Measurements from ENCODE around the gene MRC1. TPM values are rescaled to one million over a fixed set of nuclear protein-coding genes. Genes with fewer than 3 reads are reported as not detected.

MRC1 gene
- polyA plus RNA-seq, 3 donors, result 0.11 to 0.41 (median 0.34) TPM

- no peaks in the 10 kb centered on the region for H3K36me3 Mint-ChIP-seq
- no peak overlapping the region for H3K4me3 ChIP-seq (replicated peaks in 1 of 3; ENCODE audit: low read depth in 2 of 3, low read length in 3 of 3)
- WGBS (ENCODE audit: insufficient coverage), result no CpG with 5 or more reads among the region's 5 CpGs
- no peaks in the 10 kb centered on the region for H3K27me3 ChIP-seq (ENCODE audit: control insufficient read depth in 2 of 2, insufficient read depth in 2 of 2, low read length in 2 of 2)
- no peak overlapping the region for H2AFZ ChIP-seq (ENCODE audit: insufficient read depth, low read depth, low read length, poor library complexity, severe bottlenecking)
- peaks cover 3% of the 10 kb centered on the region in 2 donors for H3K4me1 ChIP-seq (ENCODE audit: control insufficient read depth in 1 of 2, insufficient read depth in 2 of 2, low read length in 2 of 2)
- no peak overlapping the region for H3K27ac ChIP-seq (ENCODE audit: low read depth in 1 of 2, low read length in 2 of 2)
- H3K9ac ChIP-seq (ENCODE audit: insufficient read depth, low read length, poor library complexity, severe bottlenecking), result no peak overlapping the region
- H3K79me2 ChIP-seq (ENCODE audit: insufficient read depth, low read length), result no peaks in the 10 kb centered on the region
- H3K4me1 Mint-ChIP-seq, result peaks cover 10% of the 10 kb centered on the region
- H3K9me3 ChIP-seq (replicated peaks in 1 of 2; ENCODE audit: control insufficient read depth in 1 of 2, insufficient read depth in 1 of 2, low read length in 2 of 2), result peaks cover under 1 to 4% of the 10 kb centered on the region in 2 donors
- no peak for TF ChIP-seq CTCF (IDR thresholded peaks at IDR 0.05)
- H3K4me3 Mint-ChIP-seq, result no peak overlapping the region
- intact Hi-C loops (cut with micrococcal nuclease), result no loop called here
- peaks cover under 1 to 5% (median 2%) of the 10 kb centered on the region in 7 donors for H3K9me3 Mint-ChIP-seq
- DNase-seq, result no peak
- H3K4me2 ChIP-seq (replicated peaks; ENCODE audit: extremely low read depth, low read length, poor library complexity, severe bottlenecking), result no peak overlapping the region
- no peak overlapping the region for H3K27ac Mint-ChIP-seq
- H4K20me1 ChIP-seq (ENCODE audit: insufficient read depth, low read length), result no peaks in the 10 kb centered on the region
- no peaks in the 10 kb centered on the region for H3K27me3 Mint-ChIP-seq (ENCODE audit: low read depth in 3 of 3)
- H3K36me3 ChIP-seq (replicated peaks in 1 of 2; ENCODE audit: control insufficient read depth in 1 of 2, insufficient read depth in 2 of 2, low read length in 2 of 2), result no peaks in the 10 kb centered on the region
Observed at GRCh38 chr10:17878896-17879295, 69.7 kb downstream of the MRC1 start.

- Histone ChIP-seq H4K20me1 (ENCODE audit: insufficient read depth, low read length) (no peaks in the 10 kb centered on the region), H3K9ac (ENCODE audit: insufficient read depth, low read length, poor library complexity, severe bottlenecking) (no peak overlapping the region), H3K4me1 (ENCODE audit: control insufficient read depth in 1 of 2, insufficient read depth in 2 of 2, low read length in 2 of 2) (no peaks in the 10 kb centered on the region), H3K4me2 (replicated peaks; ENCODE audit: extremely low read depth, low read length, poor library complexity, severe bottlenecking) (no peak overlapping the region), H3K27ac (ENCODE audit: low read depth in 1 of 2, low read length in 2 of 2) (no peak overlapping the region), H2AFZ (ENCODE audit: insufficient read depth, low read depth, low read length, poor library complexity, severe bottlenecking) (no peak overlapping the region), H3K27me3 (ENCODE audit: control insufficient read depth in 2 of 2, insufficient read depth in 2 of 2, low read length in 2 of 2) (no peaks in the 10 kb centered on the region), H3K9me3 (replicated peaks in 1 of 2; ENCODE audit: control insufficient read depth in 1 of 2, insufficient read depth in 1 of 2, low read length in 2 of 2) (peaks cover 7 to 13% of the 10 kb centered on the region in 2 donors), H3K4me3 (replicated peaks in 1 of 3; ENCODE audit: low read depth in 2 of 3, low read length in 3 of 3) (no peak overlapping the region), H3K79me2 (ENCODE audit: insufficient read depth, low read length) (no peaks in the 10 kb centered on the region), H3K36me3 (replicated peaks in 1 of 2; ENCODE audit: control insufficient read depth in 1 of 2, insufficient read depth in 2 of 2, low read length in 2 of 2) (no peaks in the 10 kb centered on the region)
- no peak for TF ChIP-seq CTCF (IDR thresholded peaks at IDR 0.05)
- no CpG with 5 or more reads among the region's 3 CpGs for WGBS (ENCODE audit: insufficient coverage)
- Mint-ChIP-seq H3K27me3 (ENCODE audit: low read depth in 3 of 3) (no peaks in the 10 kb centered on the region), H3K9me3 (peaks cover 8 to 13% (median 10%) of the 10 kb centered on the region in 7 donors), H3K4me3 (no peak overlapping the region), H3K36me3 (no peaks in the 10 kb centered on the region), H3K4me1 (peaks cover 2% of the 10 kb centered on the region), H3K27ac (no peak overlapping the region)
- no peak for DNase-seq
- intact Hi-C loops (cut with micrococcal nuclease), result no loop called here
Observed at GRCh38 chr10:17880601-17881000, 71.5 kb downstream of the MRC1 start.

Measured in CD14-positive monocyte (primary cell).